DND-41 (cell line): ENCODE results near the gene KCNAB3.

ENCODE experiments used
- ATAC-seq: fragments of 200-7000 bp; cut with Tn5 transposase; 3 replicates; pipeline ENCODE4 v1.9.1; 2021; ENCODE audit warnings: low read depth; ENCODE audit not compliant: insufficient read depth
- DNase-seq: peaks from one replicate; pipeline ENCODE4 v3.0.0-alpha.2; 2020
- H2AFZ ChIP-seq: 2 replicates; pipeline ENCODE4 v1.6.0; 2012; ENCODE audit warnings: low read depth, low read length
- H3K27ac ChIP-seq: 2 replicates; pipeline ENCODE4 v1.5.1; 2012; ENCODE audit warnings: low read length, inconsistent platforms
- H3K27me3 ChIP-seq: fragments of 200-600 bp; sonication (generic); 2 replicates; pipeline ENCODE4 v1.6.0; 2012; ENCODE audit warnings: low read length, mild to moderate bottlenecking, inconsistent platforms; ENCODE audit not compliant: insufficient read depth, poor library complexity
- H3K36me3 ChIP-seq: 2 replicates; pipeline ENCODE4 v1.5.1; 2012; ENCODE audit warnings: low read length, inconsistent platforms; ENCODE audit not compliant: insufficient read depth
- H3K4me1 ChIP-seq: 2 replicates; pipeline ENCODE4 v1.5.1; 2012; ENCODE audit warnings: mild to moderate bottlenecking, low read length; ENCODE audit not compliant: insufficient read depth
- H3K4me2 ChIP-seq: 2 replicates; pipeline ENCODE4 v1.6.0; 2012; ENCODE audit warnings: mild to moderate bottlenecking, moderate library complexity, low read length, inconsistent platforms; ENCODE audit not compliant: insufficient read depth
- H3K4me3 ChIP-seq, 2 experiments: fragments of 200-600 bp in 1 of 2; shearing (Covaris generic) in 1 of 2; 2 replicates each; pipeline ENCODE4 v1.5.1; 2012 to 2016; ENCODE audit warnings: inconsistent platforms in 2 of 2, low read length in 2 of 2, mild to moderate bottlenecking in 2 of 2, low read depth in 1 of 2, moderate library complexity in 1 of 2
- H3K79me2 ChIP-seq: 2 replicates; pipeline ENCODE4 v1.6.0; 2012; ENCODE audit warnings: low read length, inconsistent platforms; ENCODE audit not compliant: insufficient read depth
- H3K9ac ChIP-seq: 2 replicates; pipeline ENCODE4 v1.6.0; 2012; ENCODE audit warnings: low read depth, mild to moderate bottlenecking, inconsistent platforms, low read length, moderate library complexity
- H3K9me3 ChIP-seq: 2 replicates; pipeline ENCODE4 v1.5.1; 2012; ENCODE audit warnings: low read length, moderate library complexity, mild to moderate bottlenecking, inconsistent platforms; ENCODE audit not compliant: insufficient read depth, severe bottlenecking
- H4K20me1 ChIP-seq: 2 replicates; pipeline ENCODE4 v1.6.0; 2012; ENCODE audit warnings: low read length; ENCODE audit not compliant: insufficient read depth
- CTCF ChIP-seq: IDR thresholded peaks from 2 replicates; pipeline ENCODE4 v1.5.1; 2012; ENCODE audit warnings: borderline replicate concordance, low read length, moderate library complexity, mild to moderate bottlenecking; ENCODE audit not compliant: poor library complexity, severe bottlenecking; ENCODE audit errors: extremely low read depth
- EZH2 ChIP-seq: IDR thresholded peaks from 3 replicates; pipeline ENCODE4 v1.6.1; 2012; ENCODE audit warnings: borderline replicate concordance, low read depth, mild to moderate bottlenecking, moderate library complexity, low read length, inconsistent platforms; ENCODE audit not compliant: severe bottlenecking

The KCNAB3 gene

GRCh38 chr17:7950578-7950977 is 20.9 kb upstream of the KCNAB3 start:
- Histone ChIP-seq H3K4me2 (no peak overlapping the region), H2AFZ (no peak overlapping the region), H3K27me3 (no peaks in the 10 kb centered on the region), H3K4me3 (no peak overlapping the region), H3K79me2 (no peaks in the 10 kb centered on the region), H3K4me1 (no peaks in the 10 kb centered on the region), H4K20me1 (no peaks in the 10 kb centered on the region), H3K27ac (no peak overlapping the region), H3K9me3 (no peaks in the 10 kb centered on the region), H3K36me3 (peaks cover 39% of the 10 kb centered on the region), H3K9ac (no peak overlapping the region)
- DNase-seq (no peak), ATAC-seq (no peak)
- TF ChIP-seq CTCF, result no peak
- no peak for TF ChIP-seq EZH2

GRCh38 chr17:7947651-7948050 is 18.0 kb upstream of the KCNAB3 start:
- Histone ChIP-seq H3K4me2 (no peak overlapping the region), H3K27me3 (no peaks in the 10 kb centered on the region), H3K79me2 (no peaks in the 10 kb centered on the region), H2AFZ (no peak overlapping the region), H3K9ac (no peak overlapping the region), H3K4me3 (no peak overlapping the region), H3K27ac (no peak overlapping the region), H3K4me1 (no peaks in the 10 kb centered on the region), H3K36me3 (peaks cover 65% of the 10 kb centered on the region), H4K20me1 (no peaks in the 10 kb centered on the region), H3K9me3 (no peaks in the 10 kb centered on the region)
- ATAC-seq (no peak), DNase-seq (no peak)
- TF ChIP-seq CTCF (no peak), EZH2 (no peak)

- DNase-seq (no peak), ATAC-seq (no peak)
- H4K20me1 ChIP-seq, result no peaks in the 10 kb centered on the region
- H3K79me2 ChIP-seq, result no peaks in the 10 kb centered on the region
- TF ChIP-seq CTCF (no peak), EZH2 (no peak)
- no peak overlapping the region for H3K9ac ChIP-seq
- no peak overlapping the region for H3K27ac ChIP-seq
- H2AFZ ChIP-seq, result no peak overlapping the region
- H3K4me1 ChIP-seq, result no peaks in the 10 kb centered on the region
- no peaks in the 10 kb centered on the region for H3K27me3 ChIP-seq
- H3K4me2 ChIP-seq, result no peak overlapping the region
- peaks cover 72% of the 10 kb centered on the region for H3K36me3 ChIP-seq
- no peaks in the 10 kb centered on the region for H3K9me3 ChIP-seq
- no peak overlapping the region for H3K4me3 ChIP-seq
Observed at GRCh38 chr17:7946441-7946840, 16.8 kb upstream of the KCNAB3 start.

- H3K9ac ChIP-seq, result no peak overlapping the region
- no peaks in the 10 kb centered on the region for H4K20me1 ChIP-seq
- H3K36me3 ChIP-seq, result peaks cover 80% of the 10 kb centered on the region
- no peaks in the 10 kb centered on the region for H3K27me3 ChIP-seq
- H3K79me2 ChIP-seq, result no peaks in the 10 kb centered on the region
- no peak overlapping the region for H3K4me3 ChIP-seq
- ATAC-seq (no peak), DNase-seq (no peak)
- TF ChIP-seq CTCF (no peak), EZH2 (no peak)
- H2AFZ ChIP-seq, result no peak overlapping the region
- H3K9me3 ChIP-seq, result no peaks in the 10 kb centered on the region
- no peak overlapping the region for H3K4me2 ChIP-seq
- no peaks in the 10 kb centered on the region for H3K4me1 ChIP-seq
- H3K27ac ChIP-seq, result no peak overlapping the region
Observed at GRCh38 chr17:7945651-7946050, 16.0 kb upstream of the KCNAB3 start.
